Testis (tissue), 3 donors: ENCODE data around the gene PTPRQ. TPM values are rescaled to one million over a fixed set of nuclear protein-coding genes. Genes with fewer than 3 reads are reported as not detected.
A peak's percentile ranks its signal among the peaks of the same experiment; 100 is the strongest.

Experiments used
- DNase-seq: peaks from one replicate; pipeline ENCODE4 v3.0.0-alpha.2; 2019
- H3K27ac ChIP-seq, 2 donors: fragments of 200-600 bp; sonication (generic); one replicate each; pipeline ENCODE4 v1.5.1; 2019
- H3K27me3 ChIP-seq: fragments of 200-600 bp; sonication (generic); one replicate; pipeline ENCODE4 v1.5.1; 2019
- H3K36me3 ChIP-seq: fragments of 200-600 bp; sonication (generic); one replicate; pipeline ENCODE4 v1.5.1; 2017; ENCODE audit warnings: low read depth; ENCODE audit errors: missing control alignments
- H3K4me1 ChIP-seq: fragments of 200-600 bp; sonication (generic); one replicate; pipeline ENCODE4 v1.5.1; 2019
- H3K4me3 ChIP-seq, 2 donors: fragments of 200-600 bp; sonication (generic); one replicate each; pipeline ENCODE4 v1.5.1; 2017 to 2019
- H3K9me3 ChIP-seq: fragments of 200-600 bp; sonication (generic); one replicate; pipeline ENCODE4 v1.5.1; 2017
- CTCF ChIP-seq, 3 experiments: fragments of 450-650 bp in 2 of 3; fragments of 200-600 bp in 1 of 3; sonication (generic) in 1 of 3; IDR thresholded peaks; one replicate each; pipeline ENCODE4 v1.5.1; 2016 to 2019; ENCODE audit warnings: antibody characterized with exemption in 3 of 3, mild to moderate bottlenecking in 2 of 3, moderate library complexity in 1 of 3
- POLR2A ChIP-seq: fragments of 450-650 bp; IDR thresholded peaks from one replicate; pipeline ENCODE4 v1.6.1; 2017; ENCODE audit warnings: antibody characterized with exemption, mild to moderate bottlenecking, moderate library complexity
- WGBS, 2 donors: methylation state at CpG; one replicate each; pipeline ENCODE4 v1.1.5; 2018; 5-methylcytosine and 5-hydroxymethylcytosine counted together
- intact Hi-C: fragments of 100-400 bp; cut with DNase I; formaldehyde crosslinking; loops from one replicate; pipeline ENCODE4 v1.15.1; 2023; ENCODE audit warnings: low total_unique reads
- polyA plus RNA-seq: library from polyadenylated mRNA; stranded (reverse); fragments of 350-450 nt; fragmentation: Illumina TruSeq; extraction: RNeasy Lipid Tissue Mini Kit (QIAGEN cat#74804); gene quantifications from one replicate; pipeline ENCODE4 v1.2.3, GENCODE V29; 2014; ENCODE audit warnings: low read depth, low replicate concordance; ENCODE audit not compliant: insufficient read depth
- total RNA-seq, 2 donors: library from RNA; depleted of rRNA; stranded (reverse); fragments of >200 nt; gene quantifications; one replicate each; pipeline ENCODE4 v1.2.3, GENCODE V29; 2016

Gene PTPRQ
- total and polyA plus RNA-seq, 3 donors from 2014 or later, result 1.4 to 3.8 (median 3.7) TPM

DNA sequence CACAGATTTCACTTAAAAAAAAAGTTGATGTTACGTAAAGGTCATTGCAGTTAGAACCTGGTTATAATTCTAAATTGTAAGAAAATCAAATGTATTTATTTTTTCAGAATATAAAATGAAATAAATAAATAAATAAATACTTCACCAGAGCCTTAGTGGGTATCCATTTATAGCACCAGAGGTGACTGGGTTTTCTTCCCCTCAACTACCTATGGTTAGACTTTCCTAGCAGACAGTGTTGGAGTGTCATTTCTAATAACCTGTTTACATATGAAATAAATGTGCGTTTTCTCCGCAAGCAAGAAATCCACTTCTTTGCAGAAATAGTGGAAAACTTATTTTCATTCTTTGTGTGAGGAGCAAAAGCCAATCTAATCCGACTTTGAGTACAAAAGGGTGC lies 269.4 kb downstream of the PTPRQ start:
- Histone ChIP-seq H3K4me1 (no peaks in the 10 kb centered on the region), H3K4me3 (no peak overlapping the region), H3K36me3 (no peaks in the 10 kb centered on the region), H3K27me3 (no peaks in the 10 kb centered on the region), H3K27ac (no peak overlapping the region), H3K9me3 (no peaks in the 10 kb centered on the region)
- TF ChIP-seq CTCF (IDR thresholded peaks at IDR 0.05) (no peak), POLR2A (no peak)
- DNase-seq, result no peak
- intact Hi-C loops, result no loop called here
- WGBS, 2 donors, result 68 to 75% methylated on average over 4 of the region's 4 CpGs

- TF ChIP-seq CTCF (IDR thresholded peaks at IDR 0.05), result no peak
- no peak for TF ChIP-seq POLR2A
- Histone ChIP-seq H3K4me1 (no peaks in the 10 kb centered on the region), H3K27me3 (no peaks in the 10 kb centered on the region), H3K27ac (no peak overlapping the region), H3K9me3 (no peaks in the 10 kb centered on the region), H3K4me3 (no peak overlapping the region), H3K36me3 (no peaks in the 10 kb centered on the region)
- DNase-seq, result no peak
- intact Hi-C loops, result no loop called here
- 26 to 36% methylated on average over 16 of the region's 16 CpGs for WGBS, 2 donors
Measured at GRCh38 chr12:80714055-80714454, 270.0 kb downstream of the PTPRQ start.

- Histone ChIP-seq H3K36me3 (no peaks in the 10 kb centered on the region), H3K4me3 (no peak overlapping the region), H3K27ac (no peak overlapping the region), H3K9me3 (no peaks in the 10 kb centered on the region), H3K27me3 (no peaks in the 10 kb centered on the region), H3K4me1 (no peaks in the 10 kb centered on the region)
- TF ChIP-seq POLR2A (no peak), CTCF (IDR thresholded peaks at IDR 0.05) (no peak)
- DNase-seq, result no peak
- 71 to 72% methylated on average over 3 of the region's 3 CpGs for WGBS, 2 donors
- intact Hi-C loops, result no loop called here
Measured at GRCh38 chr12:80714846-80715245, 270.8 kb downstream of the PTPRQ start.

DNA sequence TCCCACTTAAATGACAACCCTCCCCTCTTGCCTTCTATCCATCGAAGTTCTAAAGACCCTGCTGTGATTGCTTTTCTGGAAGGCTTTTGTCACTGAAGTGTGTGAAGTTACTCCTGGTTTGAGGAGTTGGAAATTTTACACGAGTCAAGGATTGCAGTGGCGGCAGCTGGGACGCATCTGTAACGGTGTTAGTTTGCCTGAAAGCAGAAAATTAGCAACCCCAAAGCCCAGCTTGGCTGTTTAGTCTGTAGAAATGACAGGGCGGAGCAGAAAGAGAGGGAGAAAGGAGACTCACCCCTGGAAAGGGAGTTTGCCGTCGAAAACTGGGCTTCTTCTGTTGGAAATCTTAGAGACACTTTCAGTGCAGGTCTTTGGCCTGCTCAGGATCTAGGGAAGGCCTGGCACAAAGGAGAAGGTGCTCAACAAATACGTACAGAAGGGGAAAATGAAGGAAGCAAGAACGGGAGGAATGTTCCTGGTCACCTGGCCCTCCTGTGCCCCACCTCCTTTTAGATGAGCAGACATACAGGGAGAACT lies 271.7 kb downstream of the PTPRQ start:
- Histone ChIP-seq H3K36me3 (no peaks in the 10 kb centered on the region), H3K9me3 (no peaks in the 10 kb centered on the region), H3K4me1 (no peaks in the 10 kb centered on the region), H3K27me3 (no peaks in the 10 kb centered on the region), H3K27ac (no peak overlapping the region), H3K4me3 (no peak overlapping the region)
- DNase-seq, result no peak
- intact Hi-C loops, result no loop called here
- WGBS, 2 donors, result 39 to 51% methylated on average over 10 of the region's 10 CpGs
- TF ChIP-seq CTCF (IDR thresholded peaks at IDR 0.05) (no peak), POLR2A (no peak)

- Histone ChIP-seq H3K9me3 (no peaks in the 10 kb centered on the region), H3K27me3 (no peaks in the 10 kb centered on the region), H3K4me3 (peak within 1 kb of the TSS in 1 of 2 donors; percentile 3), H3K27ac (no peak within 1 kb of the TSS), H3K4me1 (no peaks in the 10 kb centered on the region), H3K36me3 (no peaks in the 10 kb centered on the region)
- no peak for TF ChIP-seq POLR2A
- TF ChIP-seq CTCF (IDR thresholded peaks at IDR 0.05), result no peak
- no peak for DNase-seq
- intact Hi-C loops, result no loop called here
- 21 to 30% methylated on average over 19 to 45 of the region's 45 CpGs for WGBS, 2 donors
Measured at GRCh38 chr12:80716696-80717469, 272.8 kb downstream of the PTPRQ start, which contains the start of gene MYF5. TSS of gene MYF5 (plus strand) at chr12:80716912. CDS start at chr12:80717064, 152 bp downstream.
